SK-N-SH (cell line): Measurements from ENCODE around the gene GUK1. TPM values are rescaled to one million over a fixed set of nuclear protein-coding genes. Genes with fewer than 3 reads are reported as not detected.

Experiments
- CTCF ChIA-PET: fragments of 300-600, 350-600 bp; formaldehyde crosslinking; extraction: SDS; loops from one replicate; lab custom pipeline; 2021; lab: Yijun Ruan, JAX
- POLR2A ChIA-PET: fragments of 350-600 bp; sonication (Branson Sonifier 250); formaldehyde crosslinking; extraction: SDS; loops from one replicate; lab custom pipeline; 2020; ENCODE audit warnings: antibody characterized with exemption, inconsistent platforms; lab: Yijun Ruan, JAX
- DNase-seq: peaks from one replicate; pipeline ENCODE4 v3.0.0; 2012
- H2AFZ ChIP-seq: fragments of 200-600 bp; sonication (generic); 2 replicates; pipeline ENCODE4 v1.8.1; 2016; ENCODE audit warnings: antibody characterized with exemption, mild to moderate bottlenecking, low read depth
- H3F3A ChIP-seq: fragments of 200-600 bp; sonication (generic); replicated peaks from 2 replicates; pipeline ENCODE3; 2016; ENCODE audit warnings: antibody characterized with exemption, mild to moderate bottlenecking; ENCODE audit not compliant: insufficient read depth
- H3K27ac ChIP-seq, 2 experiments: fragments of 200-500 bp in 1 of 2; fragments of 200-600 bp in 1 of 2; sonication (Bioruptor generic) in 1 of 2; sonication (generic), shearing (Covaris generic) in 1 of 2; 2 replicates each; pipeline versions ENCODE4 v1.5.1 to v1.6.1; 2014 to 2016; ENCODE audit warnings: low read depth in 2 of 2, inconsistent platforms in 1 of 2, low read length in 1 of 2, mild to moderate bottlenecking in 1 of 2, mixed read lengths in 1 of 2
- H3K27me3 ChIP-seq: fragments of 200-600 bp; sonication (generic), shearing (Covaris generic); 2 replicates; pipeline ENCODE4 v1.6.1; 2016; ENCODE audit warnings: mixed run types; ENCODE audit not compliant: insufficient read depth
- H3K36me3 ChIP-seq, 2 experiments: fragments of 200-500 bp in 1 of 2; fragments of 200-600 bp in 1 of 2; sonication (Bioruptor generic) in 1 of 2; sonication (generic) in 1 of 2; replicated peaks in 1 of 2; 2 replicates each; pipeline versions ENCODE3 to v1.5.1; 2014 to 2016; ENCODE audit warnings: low read length in 1 of 2, mild to moderate bottlenecking in 1 of 2; ENCODE audit not compliant: insufficient read depth in 2 of 2, control insufficient read depth in 1 of 2
- H3K4me1 ChIP-seq, 2 experiments: fragments of 200-500 bp in 1 of 2; fragments of 200-600 bp in 1 of 2; sonication (Bioruptor generic) in 1 of 2; sonication (generic), shearing (Covaris generic) in 1 of 2; 2 replicates each; pipeline versions ENCODE4 v1.5.1 to v1.6.1; 2014 to 2016; ENCODE audit warnings: low read depth in 1 of 2, low read length in 1 of 2, mixed run types in 1 of 2; ENCODE audit not compliant: insufficient read depth in 2 of 2, control insufficient read depth in 1 of 2
- H3K4me2 ChIP-seq: fragments of 200-600 bp; sonication (generic), shearing (Covaris generic); 2 replicates; pipeline ENCODE4 v1.6.1; 2017; ENCODE audit warnings: mixed run types
- H3K4me3 ChIP-seq, 2 experiments: fragments of 200-500 bp in 1 of 2; fragments of 200-600 bp in 1 of 2; sonication (Bioruptor generic) in 1 of 2; sonication (generic), shearing (Covaris generic) in 1 of 2; 2 replicates each; pipeline versions ENCODE4 v1.5.1 to v1.8.1; 2014 to 2016; ENCODE audit warnings: low read depth in 2 of 2, inconsistent platforms in 1 of 2, low read length in 1 of 2, mild to moderate bottlenecking in 1 of 2, mixed read lengths in 1 of 2, moderate library complexity in 1 of 2
- H3K79me2 ChIP-seq: fragments of 200-600 bp; sonication (generic); 2 replicates; pipeline ENCODE4 v1.8.1; 2017; ENCODE audit warnings: mild to moderate bottlenecking; ENCODE audit not compliant: insufficient read depth
- H3K9ac ChIP-seq: fragments of 200-600 bp; sonication (generic); 2 replicates; pipeline ENCODE4 v1.6.1; 2017; ENCODE audit warnings: mixed run types
- H3K9me2 ChIP-seq: fragments of 200-600 bp; sonication (generic); 2 replicates; pipeline ENCODE4 v1.6.1; 2017; ENCODE audit warnings: mixed run types
- H3K9me3 ChIP-seq: fragments of 200-600 bp; sonication (generic); 2 replicates; pipeline ENCODE4 v1.6.1; 2017; ENCODE audit warnings: mixed run types, mild to moderate bottlenecking, moderate library complexity
- H4K20me1 ChIP-seq: fragments of 200-600 bp; sonication (generic); 2 replicates; pipeline ENCODE4 v1.6.1; 2017; ENCODE audit warnings: mild to moderate bottlenecking, mixed run types; ENCODE audit not compliant: insufficient read depth
- CHD2 ChIP-seq: fragments of 150-350 bp; IDR thresholded peaks from 2 replicates; pipeline ENCODE4 v1.6.1; 2018; ENCODE audit warnings: low read length; ENCODE audit not compliant: partially characterized antibody
- EZH2phosphoT487 ChIP-seq: fragments of 200-600 bp; sonication (generic); IDR thresholded peaks from 2 replicates; pipeline ENCODE4 v1.6.1; 2017; ENCODE audit warnings: low read depth, mixed run types, mild to moderate bottlenecking, antibody characterized with exemption, moderate library complexity, borderline replicate concordance
- MEF2A ChIP-seq: IDR thresholded peaks from 2 replicates; pipeline ENCODE4 v1.4.0; 2012; ENCODE audit warnings: low read depth, borderline replicate concordance
- PBX3 ChIP-seq: IDR thresholded peaks from 2 replicates; pipeline ENCODE4; 2012
- POLR2AphosphoS5 ChIP-seq: IDR thresholded peaks from 2 replicates; pipeline ENCODE4 v1.6.1; 2012; ENCODE audit warnings: low read depth, low read length
- RCOR1 ChIP-seq: fragments of 150-350 bp; IDR thresholded peaks from 2 replicates; pipeline ENCODE4 v1.6.1; 2017; ENCODE audit warnings: antibody characterized with exemption, low read length
- REST ChIP-seq: IDR thresholded peaks from 2 replicates; pipeline ENCODE4 v1.6.1; 2012; ENCODE audit warnings: mild to moderate bottlenecking, low read depth, low read length, moderate library complexity
- RXRA ChIP-seq: IDR thresholded peaks from 2 replicates; pipeline ENCODE4 v1.4.0; 2012; ENCODE audit warnings: low read depth, mild to moderate bottlenecking, borderline replicate concordance
- SIN3A ChIP-seq: IDR thresholded peaks from 2 replicates; pipeline ENCODE4 v1.6.1; 2012; ENCODE audit warnings: low read depth, mild to moderate bottlenecking, low read length, moderate library complexity, borderline replicate concordance
- YY1 ChIP-seq: IDR thresholded peaks from 2 replicates; pipeline ENCODE4 v1.4.0; 2012; ENCODE audit warnings: low read depth, mild to moderate bottlenecking
- WGBS: methylation state at CpG from one replicate; pipeline ENCODE4 v1.1.6; 2017; ENCODE audit warnings: low lambda C conversion rate; 5-methylcytosine and 5-hydroxymethylcytosine counted together
- polyA plus RNA-seq, 3 experiments: library from polyadenylated mRNA; depleted of rRNA; stranded (reverse); fragments of >200 nt; gene quantifications; 2 replicates each; pipeline ENCODE4 v1.2.3, GENCODE V29; 2012
- TF ChIP-seq, protein P1 (sequence below): IDR thresholded peaks from 2 replicates; pipeline ENCODE4 v1.4.0; 2012; ENCODE audit warnings: low read depth
- TF ChIP-seq, protein P2 (sequence below): fragments of 150-350 bp; IDR thresholded peaks from 2 replicates; pipeline ENCODE4 v1.6.1; 2016; ENCODE audit warnings: mild to moderate bottlenecking, low read depth, low read length

Gene GUK1
- polyA plus RNA-seq, 1 of the 3 experiments (the other 2 are of a cell fraction), result 742 TPM

GRCh38 chr1:228096416-228097332 is 43.4 kb upstream of the GUK1 start:
- POLR2A ChIA-PET, result no interaction called here
- TF ChIP-seq, protein P1, sequence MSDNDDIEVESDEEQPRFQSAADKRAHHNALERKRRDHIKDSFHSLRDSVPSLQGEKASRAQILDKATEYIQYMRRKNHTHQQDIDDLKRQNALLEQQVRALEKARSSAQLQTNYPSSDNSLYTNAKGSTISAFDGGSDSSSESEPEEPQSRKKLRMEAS, result no peak
- TF ChIP-seq REST (no peak), RXRA (no peak), MEF2A (no peak), SIN3A (no peak), EZH2phosphoT487 (no peak), PBX3 (no peak), YY1 (no peak), CHD2 (no peak), POLR2AphosphoS5 (no peak), RCOR1 (no peak)
- TF ChIP-seq, protein P2, sequence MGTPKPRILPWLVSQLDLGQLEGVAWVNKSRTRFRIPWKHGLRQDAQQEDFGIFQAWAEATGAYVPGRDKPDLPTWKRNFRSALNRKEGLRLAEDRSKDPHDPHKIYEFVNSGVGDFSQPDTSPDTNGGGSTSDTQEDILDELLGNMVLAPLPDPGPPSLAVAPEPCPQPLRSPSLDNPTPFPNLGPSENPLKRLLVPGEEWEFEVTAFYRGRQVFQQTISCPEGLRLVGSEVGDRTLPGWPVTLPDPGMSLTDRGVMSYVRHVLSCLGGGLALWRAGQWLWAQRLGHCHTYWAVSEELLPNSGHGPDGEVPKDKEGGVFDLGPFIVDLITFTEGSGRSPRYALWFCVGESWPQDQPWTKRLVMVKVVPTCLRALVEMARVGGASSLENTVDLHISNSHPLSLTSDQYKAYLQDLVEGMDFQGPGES, result no peak
- Histone ChIP-seq H3K9me3 (no peaks in the 10 kb centered on the region), H2AFZ (no peak overlapping the region), H3K9me2 (no peaks in the 10 kb centered on the region), H3K27ac (no peak overlapping the region), H3K36me3 (peaks cover 60 to 62% of the 10 kb centered on the region in 2 experiments), H3F3A (peaks cover 31% of the 10 kb centered on the region), H3K4me1 (peaks cover 0 to 3% of the 10 kb centered on the region in 2 experiments; a peak in 2 of 4 replicates), H3K4me3 (no peak overlapping the region), H3K4me2 (no peak overlapping the region), H3K79me2 (peaks cover 98% of the 10 kb centered on the region), H4K20me1 (peaks cover 100% of the 10 kb centered on the region), H3K27me3 (no peaks in the 10 kb centered on the region), H3K9ac (no peak overlapping the region)
- 99% methylated on average over 9 of the region's 13 CpGs for WGBS
- peak; percentile 3 for DNase-seq
- CTCF ChIA-PET, result interaction anchor here (1.9 kb wide), 1 partner anchor 13 kb away, joined by 6 read pairs; no protein-coding TSS in a partner anchor
